ENCODE measurements around the gene RBFOX2. TPM values are rescaled to one million over a fixed set of nuclear protein-coding genes. Genes with fewer than 3 reads are reported as not detected.

Gene RBFOX2
- total and polyA plus RNA-seq, 3 donors from 2014 or later = 53.4 to 85.2 (median 63.9) TPM

GRCh38 chr22:35842519-35842913 lies 186.1 kb downstream of the RBFOX2 start:
- WGBS, 2 donors = 90 to 91% methylated on average over 1 of the region's 1 CpG
- intact Hi-C loops (cut with DNase I; ENCODE audit: low total_unique reads) = no loop called here
- H3K27ac ChIP-seq = no peak overlapping the region

GRCh38 chr22:35841907-35842518 lies 186.6 kb downstream of the RBFOX2 start:
- no peak overlapping the region for H3K27ac ChIP-seq
- TF ChIP-seq, protein P1, sequence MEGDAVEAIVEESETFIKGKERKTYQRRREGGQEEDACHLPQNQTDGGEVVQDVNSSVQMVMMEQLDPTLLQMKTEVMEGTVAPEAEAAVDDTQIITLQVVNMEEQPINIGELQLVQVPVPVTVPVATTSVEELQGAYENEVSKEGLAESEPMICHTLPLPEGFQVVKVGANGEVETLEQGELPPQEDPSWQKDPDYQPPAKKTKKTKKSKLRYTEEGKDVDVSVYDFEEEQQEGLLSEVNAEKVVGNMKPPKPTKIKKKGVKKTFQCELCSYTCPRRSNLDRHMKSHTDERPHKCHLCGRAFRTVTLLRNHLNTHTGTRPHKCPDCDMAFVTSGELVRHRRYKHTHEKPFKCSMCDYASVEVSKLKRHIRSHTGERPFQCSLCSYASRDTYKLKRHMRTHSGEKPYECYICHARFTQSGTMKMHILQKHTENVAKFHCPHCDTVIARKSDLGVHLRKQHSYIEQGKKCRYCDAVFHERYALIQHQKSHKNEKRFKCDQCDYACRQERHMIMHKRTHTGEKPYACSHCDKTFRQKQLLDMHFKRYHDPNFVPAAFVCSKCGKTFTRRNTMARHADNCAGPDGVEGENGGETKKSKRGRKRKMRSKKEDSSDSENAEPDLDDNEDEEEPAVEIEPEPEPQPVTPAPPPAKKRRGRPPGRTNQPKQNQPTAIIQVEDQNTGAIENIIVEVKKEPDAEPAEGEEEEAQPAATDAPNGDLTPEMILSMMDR (IDR thresholded peaks at IDR 0.05) = no peak
- no peak for TF ChIP-seq POLR2A (IDR thresholded peaks at IDR 0.05)
- no peaks in the 10 kb centered on the region for H3K9me3 ChIP-seq
- H3K4me1 ChIP-seq = no peaks in the 10 kb centered on the region
- WGBS, 2 donors = 73 to 74% methylated on average over 3 of the region's 3 CpGs
- intact Hi-C loops (cut with DNase I; ENCODE audit: low total_unique reads) = no loop called here
- no peak overlapping the region for H3K4me3 ChIP-seq
- DNase-seq = no peak
- H3K27me3 ChIP-seq = no peaks in the 10 kb centered on the region
- no peaks in the 10 kb centered on the region for H3K36me3 ChIP-seq (ENCODE audit: low read depth, missing control alignments)

More at GRCh38 chr22:35842519-35842913, 186.1 kb downstream of the RBFOX2 start:
- Histone ChIP-seq H3K36me3 (ENCODE audit: low read depth, missing control alignments) (no peaks in the 10 kb centered on the region), H3K9me3 (no peaks in the 10 kb centered on the region), H3K4me1 (no peaks in the 10 kb centered on the region), H3K4me3 (no peak overlapping the region), H3K27me3 (no peaks in the 10 kb centered on the region)
- TF ChIP-seq POLR2A (IDR thresholded peaks at IDR 0.05) = no peak
- TF ChIP-seq, protein P1 (IDR thresholded peaks at IDR 0.05) = no peak
- DNase-seq = no peak

DNA sequence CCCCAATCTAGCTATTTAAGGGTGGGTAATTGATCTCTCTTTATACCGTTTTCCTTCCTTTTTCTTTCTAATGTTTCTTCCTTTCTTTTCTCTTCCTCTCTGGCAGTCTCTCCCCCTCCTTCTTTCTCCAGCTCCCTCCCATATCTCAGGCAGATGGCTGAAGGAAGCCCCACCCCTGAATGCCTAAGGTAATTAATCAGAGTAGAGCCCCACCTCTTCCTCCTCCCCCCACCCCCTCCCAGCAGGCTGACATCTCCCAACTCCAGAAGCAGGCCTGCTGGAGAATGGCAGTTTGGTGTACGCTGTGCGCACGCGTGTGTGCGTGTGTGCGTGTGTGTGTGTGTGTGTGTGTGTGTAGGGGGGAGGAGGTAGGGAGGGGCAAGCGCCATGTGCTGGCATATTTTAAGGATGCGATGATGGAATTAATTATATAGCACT lies 188.3 kb downstream of the RBFOX2 start:
- intact Hi-C loops (cut with DNase I; ENCODE audit: low total_unique reads) = no loop called here
- H3K4me1 ChIP-seq = peaks cover 13% of the 10 kb centered on the region

GRCh38 chr22:35839841-35840301 lies 188.8 kb downstream of the RBFOX2 start:
- Histone ChIP-seq H3K27ac (peak overlapping the region; percentile 53 to 76), H3K4me3 (peak overlapping the region; percentile 33 to 57), H3K4me1 (peaks cover 17% of the 10 kb centered on the region), H3K27me3 (no peaks in the 10 kb centered on the region), H3K36me3 (ENCODE audit: low read depth, missing control alignments) (no peaks in the 10 kb centered on the region), H3K9me3 (no peaks in the 10 kb centered on the region)
- no peak for TF ChIP-seq POLR2A (IDR thresholded peaks at IDR 0.05)
- TF ChIP-seq, protein P1 (IDR thresholded peaks at IDR 0.05) = no peak
- intact Hi-C loops (cut with DNase I; ENCODE audit: low total_unique reads) = loop anchor here (10.0 kb wide), 1 partner anchor 205 kb away; no protein-coding TSS in a partner anchor
- 11 to 18% methylated on average over 5 of the region's 5 CpGs for WGBS, 2 donors
- DNase-seq = no peak

More for the DNA sequence above, 188.3 kb downstream of the RBFOX2 start:
- H3K27me3 ChIP-seq = no peaks in the 10 kb centered on the region
- no peaks in the 10 kb centered on the region for H3K36me3 ChIP-seq (ENCODE audit: low read depth, missing control alignments)
- H3K9me3 ChIP-seq = no peaks in the 10 kb centered on the region
- peak overlapping the region; percentile 53 to 76 for H3K27ac ChIP-seq
- DNase-seq = peak; percentile 89
- peak overlapping the region; percentile 33 to 57 for H3K4me3 ChIP-seq
- 11 to 31% methylated on average over 9 of the region's 9 CpGs for WGBS, 2 donors
- TF ChIP-seq, protein P1 (IDR thresholded peaks at IDR 0.05) = no peak
- TF ChIP-seq POLR2A (IDR thresholded peaks at IDR 0.05) = no peak
